GM23338 (cell line): ENCODE measurements around the gene ZNF76. TPM values are rescaled to one million over a fixed set of nuclear protein-coding genes. Genes with fewer than 3 reads are reported as not detected.

Experiments used
- ATAC-seq: fragments of 200-7000 bp; cut with Tn5 transposase; 3 replicates; pipeline ENCODE4 v1.9.1; 2020
- DNase-seq: peaks from one replicate; pipeline ENCODE4 v3.0.0-alpha.2; 2015; ENCODE audit warnings: low spot score
- H2AFZ ChIP-seq: fragments of 200-600 bp; sonication (generic); 2 replicates; pipeline ENCODE4 v1.8.0; 2016; ENCODE audit warnings: antibody characterized with exemption, mild to moderate bottlenecking, moderate library complexity
- H3F3A ChIP-seq: fragments of 200-600 bp; sonication (generic); replicated peaks from 2 replicates; pipeline ENCODE4 v1.8.0; 2017; ENCODE audit warnings: antibody characterized with exemption, mixed run types, low read depth
- H3K27ac ChIP-seq: fragments of 200-600 bp; sonication (generic); 2 replicates; pipeline ENCODE4 v1.6.1; 2016; ENCODE audit warnings: low read depth
- H3K27me3 ChIP-seq: fragments of 200-600 bp; sonication (generic); 2 replicates; pipeline ENCODE4 v1.8.0; 2016; ENCODE audit warnings: mild to moderate bottlenecking, mixed run types, moderate library complexity; ENCODE audit not compliant: insufficient read depth
- H3K36me3 ChIP-seq: fragments of 200-600 bp; sonication (generic); 2 replicates; pipeline ENCODE4 v1.8.0; 2016; ENCODE audit warnings: mild to moderate bottlenecking; ENCODE audit not compliant: insufficient read depth
- H3K4me1 ChIP-seq: fragments of 200-600 bp; sonication (generic); 2 replicates; pipeline ENCODE4 v1.8.0; 2016; ENCODE audit warnings: mild to moderate bottlenecking, moderate library complexity; ENCODE audit not compliant: insufficient read depth
- H3K4me2 ChIP-seq: fragments of 200-600 bp; sonication (generic); 2 replicates; pipeline ENCODE4 v1.7.1; 2017; ENCODE audit warnings: mixed run types
- H3K4me3 ChIP-seq: fragments of 200-600 bp; sonication (generic); 2 replicates; pipeline ENCODE4 v1.6.1; 2016; ENCODE audit warnings: mixed run types
- H3K79me2 ChIP-seq: fragments of 200-600 bp; sonication (generic); replicated peaks from 2 replicates; pipeline ENCODE4 v1.8.0; 2017; ENCODE audit warnings: mild to moderate bottlenecking; ENCODE audit not compliant: insufficient read depth
- H3K9me2 ChIP-seq: fragments of 200-600 bp; sonication (generic); 2 replicates; pipeline ENCODE4 v1.8.0; 2017; ENCODE audit not compliant: insufficient read depth
- H4K20me1 ChIP-seq: fragments of 200-600 bp; sonication (generic); replicated peaks from 2 replicates; pipeline ENCODE4 v1.8.0; 2017; ENCODE audit warnings: mild to moderate bottlenecking; ENCODE audit not compliant: insufficient read depth
- H3K27ac Mint-ChIP-seq: 2 replicates; pipeline ENCODE4 v1.8.0; 2020; ENCODE audit warnings: inconsistent platforms, mild to moderate bottlenecking, moderate library complexity, mixed read lengths
- H3K27me3 Mint-ChIP-seq: 3 replicates; pipeline ENCODE4 v1.8.0; 2022; ENCODE audit warnings: low read depth, mild to moderate bottlenecking, moderate library complexity, mixed read lengths, inconsistent platforms; ENCODE audit not compliant: insufficient read depth, poor library complexity
- H3K36me3 Mint-ChIP-seq: 3 replicates; pipeline ENCODE4 v1.8.0; 2021; ENCODE audit warnings: low read depth, mild to moderate bottlenecking, inconsistent platforms, moderate library complexity, mixed read lengths
- H3K4me1 Mint-ChIP-seq: 3 replicates; pipeline ENCODE4 v1.8.0; 2020; ENCODE audit warnings: mild to moderate bottlenecking, inconsistent platforms, mixed read lengths
- H3K4me3 Mint-ChIP-seq: 3 replicates; pipeline ENCODE4 v1.8.0; 2021; ENCODE audit warnings: moderate library complexity, mild to moderate bottlenecking, inconsistent platforms, mixed read lengths
- H3K9me3 Mint-ChIP-seq: 3 replicates; pipeline ENCODE4 v1.8.0; 2020; ENCODE audit warnings: moderate library complexity, mild to moderate bottlenecking, inconsistent platforms, mixed read lengths
- CREB1 ChIP-seq: fragments of 250-450 bp; sonication (Bioruptor Pico); IDR thresholded peaks from 2 replicates; pipeline ENCODE4 v1.5.0; 2020; ENCODE audit warnings: low read depth, mild to moderate bottlenecking, moderate library complexity
- CTCF ChIP-seq, 2 experiments: fragments of 200-600 bp in 1 of 2; sonication (generic) in 1 of 2; conservative IDR thresholded peaks; 2 replicates each; pipeline versions ENCODE4 v1.5.1 to v1.6.1; 2016 to 2017; ENCODE audit warnings: antibody characterized with exemption in 2 of 2, low read depth in 2 of 2, mild to moderate bottlenecking in 2 of 2, moderate library complexity in 1 of 2
- ETS1 ChIP-seq: IDR thresholded peaks from 2 replicates; pipeline ENCODE4 v1.6.1; 2016; ENCODE audit warnings: antibody characterized with exemption
- NANOG ChIP-seq: IDR thresholded peaks from 2 replicates; pipeline ENCODE4 v1.6.1; 2016; ENCODE audit warnings: antibody characterized with exemption, borderline replicate concordance
- REST ChIP-seq: IDR thresholded peaks from one replicate; pipeline ENCODE4 v1.6.1; 2018; ENCODE audit warnings: antibody characterized with exemption; ENCODE audit not compliant: unreplicated experiment
- ZNF114 ChIP-seq: fragments of 250-450 bp; sonication (Bioruptor Pico); IDR thresholded peaks from 2 replicates; pipeline ENCODE4 v1.5.0; 2020; ENCODE audit warnings: mild to moderate bottlenecking, moderate library complexity
- ZNF331 ChIP-seq: fragments of 250-450 bp; sonication (Bioruptor Pico); IDR thresholded peaks from 2 replicates; pipeline ENCODE4 v1.5.0; 2020; ENCODE audit warnings: low read depth, mild to moderate bottlenecking, moderate library complexity
- ZNF462 ChIP-seq: fragments of 250-450 bp; sonication (Bioruptor Pico); IDR thresholded peaks from 2 replicates; pipeline ENCODE4 v1.5.0; 2020; ENCODE audit warnings: mild to moderate bottlenecking, moderate library complexity
- polyA plus RNA-seq: library from polyadenylated mRNA; unstranded; fragments of >200 nt; fragmentation: Nextera tagmentation; extraction: Ambion mirVana; gene quantifications from 2 replicates; pipeline ENCODE4 v1.2.1, GENCODE V29; 2016
- total RNA-seq: library from RNA; depleted of rRNA; stranded (reverse); fragments of >200 nt; shearing (Covaris generic); gene quantifications from 2 replicates; pipeline ENCODE4 v1.2.3, GENCODE V29; 2014

The ZNF76 gene
- total and polyA plus RNA-seq, 2 experiments from 2014 or later = 12.5 to 18.8 TPM

DNA sequence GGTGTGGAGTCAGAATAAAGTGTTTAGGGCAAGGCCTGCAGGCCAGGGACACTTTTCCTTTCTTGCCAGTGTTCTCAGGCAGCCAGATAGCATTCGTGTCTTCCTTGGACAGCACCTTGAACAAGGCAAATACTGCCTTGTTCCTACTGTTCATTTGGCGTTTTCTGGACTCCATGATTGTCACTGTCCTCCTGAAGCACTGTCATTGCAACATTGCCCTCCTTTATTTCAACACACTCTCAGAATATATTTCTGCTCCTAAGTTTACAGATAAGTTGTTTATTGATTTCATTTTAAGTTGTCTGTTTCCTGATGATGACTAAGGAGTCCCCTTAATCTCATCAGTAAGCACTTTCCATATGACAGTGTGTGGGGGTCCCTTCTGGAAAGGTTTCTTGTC is 22.9 kb downstream of the ZNF76 start:
- Mint-ChIP-seq H3K4me3 (no peak overlapping the region), H3K27ac (no peak overlapping the region), H3K27me3 (no peaks in the 10 kb centered on the region), H3K4me1 (no peaks in the 10 kb centered on the region), H3K9me3 (no peaks in the 10 kb centered on the region), H3K36me3 (no peaks in the 10 kb centered on the region; the same call in 2 of the 3 replicates)
- no peak overlapping the region for H3K4me2 ChIP-seq
- H3K27me3 ChIP-seq = no peaks in the 10 kb centered on the region
- H3K79me2 ChIP-seq = no peaks in the 10 kb centered on the region
- no peaks in the 10 kb centered on the region for H3F3A ChIP-seq
- H4K20me1 ChIP-seq = peaks cover 1% of the 10 kb centered on the region; the same call in 1 of the 2 replicates
- H2AFZ ChIP-seq = no peak overlapping the region
- DNase-seq (no peak), ATAC-seq (no peak)
- no peaks in the 10 kb centered on the region for H3K36me3 ChIP-seq
- no peaks in the 10 kb centered on the region for H3K4me1 ChIP-seq
- TF ChIP-seq CREB1 (CRISPR knock-in tag) = no peak
- no peak for TF ChIP-seq CTCF (conservative IDR thresholded peaks at IDR 0.05; ENCODE audit: low read depth in 2 of 2)
- TF ChIP-seq ZNF331 (CRISPR knock-in tag) = no peak
- TF ChIP-seq ETS1 = no peak
- TF ChIP-seq REST = no peak
- TF ChIP-seq ZNF462 (CRISPR knock-in tag) = no peak
- no peak for TF ChIP-seq NANOG
- no peak for TF ChIP-seq ZNF114 (CRISPR knock-in tag)
- H3K9me2 ChIP-seq = no peaks in the 10 kb centered on the region
- H3K4me3 ChIP-seq = no peak overlapping the region
- no peak overlapping the region for H3K27ac ChIP-seq
